GM12878 (cell line): Measurements from ENCODE around the gene BFSP1. TPM values are rescaled to one million over a fixed set of nuclear protein-coding genes. Genes with fewer than 3 reads are reported as not detected.

ENCODE experiments used
- ATAC-seq: fragments of 200-7000 bp; cut with Tn5 transposase; 3 replicates; pipeline ENCODE4 v1.9.1; 2020; ENCODE audit warnings: mild to moderate bottlenecking, moderate library complexity
- BruUV-seq: library from RNA; stranded (reverse); fragments of 400-500 nt; replicated peaks from 2 replicates; lab custom pipeline; 2021; lab: Mats Ljungman, UMichigan
- CTCF ChIA-PET: fragments of 300-600 bp; sonication (Branson Sonifier 250); formaldehyde crosslinking; extraction: SDS; loops from one replicate; lab custom pipeline; 2021; ENCODE audit warnings: inconsistent platforms; lab: Yijun Ruan, JAX
- POLR2A ChIA-PET: fragments of 350-600 bp; formaldehyde crosslinking; extraction: SDS; loops from one replicate; lab custom pipeline; 2021; ENCODE audit warnings: inconsistent platforms; lab: Charles Lee
- RAD21 ChIA-PET: fragments of 300-600 bp; sonication (Branson Sonifier 250); formaldehyde crosslinking; loops from one replicate; lab custom pipeline; 2023; ENCODE audit warnings: antibody characterized with exemption; ENCODE audit not compliant: unreplicated experiment; lab: Charles Lee
- SMC1A ChIA-PET: fragments of 300-600 bp; sonication (Branson Sonifier 250); formaldehyde crosslinking; loops from one replicate; lab custom pipeline; 2023; ENCODE audit not compliant: unreplicated experiment, uncharacterized antibody; lab: Charles Lee
- DNase-seq: peaks from one replicate; pipeline ENCODE4 v3.0.0-alpha.2; 2011; ENCODE audit warnings: low read depth, low spot score
- FAIRE-seq: peaks from 3 replicates; lab custom pipeline; 2011; peaks lifted over from hg19 to GRCh38; lab: Jason Lieb, UNC
- H2AFZ ChIP-seq: 2 replicates; pipeline ENCODE4 v1.6.0; 2011; ENCODE audit warnings: low read depth, low read length, control low read depth; ENCODE audit not compliant: control insufficient read depth
- H3K27ac ChIP-seq: 2 replicates; pipeline ENCODE4 v1.5.1; 2011; ENCODE audit warnings: control low read depth; ENCODE audit not compliant: control insufficient read depth, insufficient read depth
- H3K27me3 ChIP-seq, 2 experiments: replicated peaks in 1 of 2; 2 replicates each; pipeline versions ENCODE4 v1.6.0 to v1.6.1; 2011; ENCODE audit warnings: low read length in 1 of 2; ENCODE audit not compliant: control insufficient read depth in 2 of 2, insufficient read depth in 2 of 2
- H3K36me3 ChIP-seq, 2 experiments: 2 replicates each; pipeline ENCODE4 v1.5.1; 2011; ENCODE audit warnings: low read length in 1 of 2; ENCODE audit not compliant: control insufficient read depth in 2 of 2, insufficient read depth in 2 of 2
- H3K4me1 ChIP-seq: 2 replicates; pipeline ENCODE4 v1.6.1; 2011; ENCODE audit warnings: mild to moderate bottlenecking, low read length, moderate library complexity, mixed read lengths; ENCODE audit not compliant: control insufficient read depth, insufficient read depth
- H3K4me2 ChIP-seq: 2 replicates; pipeline ENCODE4 v1.6.0; 2011; ENCODE audit warnings: control low read depth; ENCODE audit not compliant: control insufficient read depth, insufficient read depth
- H3K4me3 ChIP-seq: fragments of 200-600 bp; sonication (generic); 2 replicates; pipeline ENCODE4 v1.5.1; 2016
- H3K79me2 ChIP-seq: 2 replicates; pipeline ENCODE4 v1.6.0; 2011; ENCODE audit warnings: low read length; ENCODE audit not compliant: control insufficient read depth, insufficient read depth
- H3K9ac ChIP-seq: 2 replicates; pipeline ENCODE4 v1.8.0; 2011; ENCODE audit warnings: low read length, control low read depth, mixed read lengths; ENCODE audit not compliant: control insufficient read depth, insufficient read depth
- H3K9me3 ChIP-seq: replicated peaks from 3 replicates; pipeline ENCODE4 v1.5.1; 2011; ENCODE audit warnings: mild to moderate bottlenecking, low read length; ENCODE audit not compliant: control insufficient read depth, insufficient read depth
- H4K20me1 ChIP-seq: 2 replicates; pipeline ENCODE4 v1.6.0; 2011; ENCODE audit not compliant: control insufficient read depth, insufficient read depth
- ATF7 ChIP-seq: fragments of 450-650 bp; IDR thresholded peaks from 2 replicates; pipeline ENCODE4 v1.6.1; 2016; ENCODE audit warnings: low read depth, mild to moderate bottlenecking
- CHD2 ChIP-seq: IDR thresholded peaks from 2 replicates; pipeline ENCODE4 v1.6.1; 2011; ENCODE audit warnings: low read depth, low read length, improper control_type of control experiment, borderline replicate concordance
- ETV6 ChIP-seq, 2 experiments: fragments of 450-650 bp in 1 of 2; IDR thresholded peaks in 1 of 2; conservative IDR thresholded peaks in 1 of 2; 2 replicates each; pipeline ENCODE4 v1.6.1; 2014; ENCODE audit warnings: antibody characterized with exemption in 1 of 2, borderline replicate concordance in 1 of 2, low read depth in 1 of 2, mild to moderate bottlenecking in 1 of 2, moderate library complexity in 1 of 2
- GABPA ChIP-seq: IDR thresholded peaks from 2 replicates; pipeline ENCODE4 v1.6.1; 2014; ENCODE audit warnings: antibody characterized with exemption, low read depth, mild to moderate bottlenecking, inconsistent platforms
- HDAC6 ChIP-seq: fragments of 200-600 bp; sonication (generic); IDR thresholded peaks from one replicate; pipeline ENCODE4 v1.8.0; 2017; ENCODE audit warnings: antibody characterized with exemption; ENCODE audit not compliant: unreplicated experiment
- HSF1 ChIP-seq: fragments of 150-350 bp; IDR thresholded peaks from 2 replicates; pipeline ENCODE4 v1.6.1; 2014; ENCODE audit warnings: mild to moderate bottlenecking, low read depth, low read length
- MEF2B ChIP-seq: fragments of 450-650 bp; IDR thresholded peaks from 2 replicates; pipeline ENCODE4 v1.6.1; 2018; ENCODE audit warnings: mild to moderate bottlenecking, moderate library complexity; ENCODE audit not compliant: partially characterized antibody, poor library complexity, severe bottlenecking
- NFXL1 ChIP-seq: fragments of 450-650 bp; IDR thresholded peaks from 2 replicates; pipeline ENCODE4 v1.6.1; 2017; ENCODE audit warnings: antibody characterized with exemption, mild to moderate bottlenecking, borderline replicate concordance
- NFYA ChIP-seq: IDR thresholded peaks from 2 replicates; pipeline ENCODE4 v1.6.1; 2011; ENCODE audit warnings: low read depth, mild to moderate bottlenecking, low read length, improper control_type of control experiment, borderline replicate concordance
- PKNOX1 ChIP-seq: fragments of 450-650 bp; IDR thresholded peaks from 2 replicates; pipeline ENCODE4 v1.6.1; 2016; ENCODE audit warnings: mild to moderate bottlenecking
- PML ChIP-seq: IDR thresholded peaks from 2 replicates; pipeline ENCODE4 v1.6.1; 2012; ENCODE audit warnings: low read length, inconsistent platforms
- POU2F2 ChIP-seq: IDR thresholded peaks from 3 replicates; pipeline ENCODE4 v1.6.1; 2011; ENCODE audit warnings: low read depth, mild to moderate bottlenecking, low read length, borderline replicate concordance
- SMAD5 ChIP-seq: IDR thresholded peaks from 2 replicates; pipeline ENCODE4 v1.6.1; 2016; ENCODE audit warnings: antibody characterized with exemption, low read depth
- SRF ChIP-seq, 2 experiments: IDR thresholded peaks; 2 replicates each; pipeline ENCODE4 v1.6.1; 2011; ENCODE audit warnings: low read depth in 2 of 2, low read length in 2 of 2, mild to moderate bottlenecking in 1 of 2, moderate library complexity in 1 of 2
- SUPT20H ChIP-seq: IDR thresholded peaks from 2 replicates; pipeline ENCODE4 v1.6.1; 2011; ENCODE audit warnings: low read depth, mild to moderate bottlenecking, low read length, moderate library complexity, borderline replicate concordance; ENCODE audit not compliant: control insufficient read depth
- SUZ12 ChIP-seq: fragments of 200-600 bp; sonication (generic); IDR thresholded peaks from one replicate; pipeline ENCODE4 v1.6.1; 2018; ENCODE audit warnings: antibody characterized with exemption, mild to moderate bottlenecking; ENCODE audit not compliant: unreplicated experiment
- TCF7 ChIP-seq: IDR thresholded peaks from 2 replicates; pipeline ENCODE4 v1.6.1; 2014; ENCODE audit warnings: antibody characterized with exemption, borderline replicate concordance
- ZNF687 ChIP-seq: fragments of 450-650 bp; IDR thresholded peaks from 2 replicates; pipeline ENCODE4 v1.6.1; 2017; ENCODE audit warnings: mild to moderate bottlenecking, moderate library complexity
- WGBS: methylation state at CpG from one replicate; pipeline ENCODE4 v1.1.6; 2016; ENCODE audit warnings: low lambda C conversion rate; ENCODE audit not compliant: insufficient replicate concordance, insufficient coverage; ENCODE audit errors: missing lambda C conversion rate; 5-methylcytosine and 5-hydroxymethylcytosine counted together
- in situ Hi-C: fragments of 300-500 bp; cut with MboI; formaldehyde crosslinking; loops from 9 replicates; pipeline ENCODE4 v1.14.3; 2018; ENCODE audit warnings: mixed read lengths
- intact Hi-C: fragments of 100-400 bp; cut with micrococcal nuclease; formaldehyde crosslinking; loops from one replicate; pipeline ENCODE4 v1.14.2; 2022; ENCODE audit not compliant: unreplicated experiment
- polyA plus RNA-seq, 11 experiments: library from polyadenylated mRNA; depleted of rRNA in 4 of 11; unstranded in 6 of 11; stranded (reverse) in 5 of 11; fragments of >200 nt; fragmentation: Nextera tagmentation in 4 of 11; fragmentation: Illumina TruSeq in 1 of 11; extraction: Ambion mirVana in 4 of 11; extraction: Trizol in 1 of 11; gene quantifications; 1 replicate in 1 of 11; 2 replicates in 10 of 11; pipeline versions ENCODE4 v1.2.1 to v1.2.3, GENCODE V29; 2011 to 2016; ENCODE audit warnings: inconsistent platforms in 2 of 11, missing spikeins in 2 of 11, low read depth in 1 of 11
- total RNA-seq, 4 experiments: library from RNA; depleted of rRNA in 3 of 4; stranded (reverse); fragments of >200 nt in 3 of 4; fragmentation: Illumina TruSeq in 1 of 4; extraction: Trizol in 1 of 4; gene quantifications; 2 replicates each; pipeline versions ENCODE4 v1.2.1 to v1.2.3, GENCODE V29; 2013 to 2021

The BFSP1 gene
- total and polyA plus RNA-seq, 10 of the 15 experiments (the other 5 are each of a cell fraction or from before 2014, with no cell fraction given) = 0.06 to 0.22 (median 0.11) TPM; not detected in 3

- Histone ChIP-seq H3K4me1 (no peaks in the 10 kb centered on the region), H2AFZ (no peak overlapping the region), H3K27me3 (no peaks in the 10 kb centered on the region; a peak in 1 of 4 replicates), H3K4me3 (no peak overlapping the region), H3K9me3 (no peaks in the 10 kb centered on the region), H4K20me1 (no peaks in the 10 kb centered on the region), H3K4me2 (no peak overlapping the region)
- intact Hi-C loops (no loop called here), in situ Hi-C loops (no loop called here)
- ChIA-PET CTCF (no interaction called here), POLR2A (no interaction called here), SMC1A (no interaction called here)
- no peak for FAIRE-seq
- DNase-seq = no peak
- TF ChIP-seq ZNF687 = no peak
- no peak for TF ChIP-seq SRF (IDR thresholded peaks at IDR 0.05; ENCODE audit: low read depth in 2 of 2, low read length in 2 of 2)
- TF ChIP-seq HDAC6 = no peak
- TF ChIP-seq NFYA = no peak
- no peak for TF ChIP-seq GABPA
- TF ChIP-seq NFXL1 = no peak
- TF ChIP-seq MEF2B = no peak
- no peak for TF ChIP-seq SUPT20H
- no peak for TF ChIP-seq PKNOX1
- TF ChIP-seq SUZ12 = no peak
- no peak for TF ChIP-seq ETV6 (conservative IDR thresholded peaks at IDR 0.05 in 1 of 2, IDR thresholded peaks at IDR 0.05 in 1 of 2; ENCODE audit: borderline replicate concordance in 1 of 2, low read depth in 1 of 2)
- no peak for TF ChIP-seq ATF7
- TF ChIP-seq CHD2 = no peak
- no peak for TF ChIP-seq TCF7
- TF ChIP-seq POU2F2 = no peak
- no peak for TF ChIP-seq SMAD5
- TF ChIP-seq HSF1 = no peak
- no peak for TF ChIP-seq PML
- TF ChIP-seq, all 136 proteins: peak for 0
- RAD21 ChIA-PET = no interaction called here
- no peak for ATAC-seq
- Histone ChIP-seq H3K79me2 (no peaks in the 10 kb centered on the region), H3K9ac (no peak overlapping the region), H3K36me3 (no peaks in the 10 kb centered on the region), H3K27ac (no peak overlapping the region)
- no TSS peak for BruUV-seq
- WGBS = 60% methylated on average over 3 of the region's 3 CpGs
These were observed 78.7 kb downstream of the BFSP1 start for GRCh38 chr20:17452441-17452840.
